AG04449 (cell line): ENCODE data around the gene RFX4.

Experiments
- CTCF ChIA-PET: fragments of 350-600 bp; formaldehyde crosslinking; extraction: SDS; loops from one replicate; lab custom pipeline; 2021; ENCODE audit warnings: antibody characterized with exemption; lab: Yijun Ruan, JAX
- POLR2A ChIA-PET: fragments of 400-600, 350-600 bp; formaldehyde crosslinking; extraction: SDS; loops from one replicate; lab custom pipeline; 2020; ENCODE audit warnings: antibody characterized with exemption, inconsistent platforms; lab: Yijun Ruan, JAX
- DNase-seq: peaks from one replicate; pipeline ENCODE4 v3.0.0-alpha.2; 2010; ENCODE audit warnings: low read depth, low spot score
- H3K4me3 ChIP-seq: 2 replicates; pipeline ENCODE4 v1.5.1; 2011; ENCODE audit warnings: low read depth, mild to moderate bottlenecking, control low read depth, low read length
- CTCF ChIP-seq: IDR thresholded peaks from one replicate; pipeline ENCODE4 v1.5.1; 2011; ENCODE audit warnings: mild to moderate bottlenecking, moderate library complexity, low read length, control low read depth, inconsistent platforms; ENCODE audit not compliant: insufficient read depth; ENCODE audit errors: missing control alignments

The RFX4 gene

GRCh38 chr12:106774808-106775524 is 192.2 kb downstream of the RFX4 start:
- H3K4me3 ChIP-seq, result peak overlapping the region; percentile 92
- ChIA-PET CTCF (interaction anchor here (1.6 kb wide), 1 partner anchor 67 kb away, joined by 10 read pairs; no protein-coding TSS in a partner anchor), POLR2A (interaction anchor here (0.6 kb wide), 2 partner anchors 26 to 417 kb away, joined by 3 to 4 read pairs; no protein-coding TSS in a partner anchor)
- TF ChIP-seq CTCF, result no peak
- no peak for DNase-seq

DNA sequence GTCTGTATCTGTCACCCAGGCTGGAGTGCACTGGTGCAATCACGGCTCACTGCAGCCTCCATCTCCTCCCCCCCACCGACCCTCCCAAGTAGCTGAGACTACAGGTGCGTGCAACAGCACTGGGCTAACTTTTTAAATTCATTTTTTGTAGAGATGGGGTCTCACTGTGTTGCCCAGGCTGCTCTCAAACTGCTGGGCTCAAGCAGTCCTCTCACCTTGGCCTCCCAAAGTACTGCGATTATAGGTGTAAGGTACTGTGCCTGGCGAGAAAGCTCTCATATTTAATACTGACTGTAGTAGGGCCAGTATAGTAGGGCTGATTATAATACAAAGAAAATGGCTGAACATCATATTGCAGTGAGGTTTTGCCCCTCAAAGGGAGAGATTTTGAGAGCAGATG is 194.1 kb downstream of the RFX4 start:
- no peak for TF ChIP-seq CTCF
- ChIA-PET CTCF (interaction anchor here (1.1 to 2.2 kb wide), 4 partner anchors 13 to 143 kb away, joined by 3 to 7 read pairs (median 5); no protein-coding TSS in a partner anchor), POLR2A (no interaction called here)
- no peak overlapping the region for H3K4me3 ChIP-seq
- DNase-seq, result no peak

DNA sequence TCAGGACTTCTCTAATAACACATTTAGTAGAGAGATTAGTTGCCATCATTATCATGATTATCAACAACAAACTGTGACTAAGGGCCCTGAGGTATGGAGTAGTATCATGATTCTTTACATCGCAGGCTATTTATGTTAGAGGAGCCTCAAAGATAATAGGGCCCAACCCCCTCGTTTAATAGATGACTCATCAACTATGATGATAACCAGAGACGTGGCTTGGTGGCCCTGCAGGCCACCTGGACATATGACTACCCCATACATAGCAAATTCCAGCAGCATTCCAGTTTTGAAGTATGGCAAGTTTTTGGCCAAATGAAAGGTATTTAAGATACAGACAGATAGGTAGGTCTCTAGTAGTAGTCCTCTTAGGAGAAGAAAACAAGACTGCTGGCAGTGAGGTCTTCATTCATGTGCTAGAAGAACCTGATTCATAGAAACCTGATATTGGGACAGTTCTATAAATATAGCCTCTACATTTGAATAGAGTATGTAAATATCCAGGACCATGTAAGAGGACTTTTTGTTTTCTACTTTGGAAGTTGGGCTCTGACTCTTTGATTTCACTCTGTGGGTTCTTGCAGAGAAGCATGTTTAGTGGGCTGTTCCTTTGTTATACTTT is 197.3 kb downstream of the RFX4 start:
- no peak for DNase-seq
- TF ChIP-seq CTCF, result no peak
- ChIA-PET POLR2A (interaction anchor here (0.7 kb wide), 1 partner anchor 16 kb away, joined by 4 read pairs; no protein-coding TSS in a partner anchor), CTCF (no interaction called here)
- no peak overlapping the region for H3K4me3 ChIP-seq

DNA sequence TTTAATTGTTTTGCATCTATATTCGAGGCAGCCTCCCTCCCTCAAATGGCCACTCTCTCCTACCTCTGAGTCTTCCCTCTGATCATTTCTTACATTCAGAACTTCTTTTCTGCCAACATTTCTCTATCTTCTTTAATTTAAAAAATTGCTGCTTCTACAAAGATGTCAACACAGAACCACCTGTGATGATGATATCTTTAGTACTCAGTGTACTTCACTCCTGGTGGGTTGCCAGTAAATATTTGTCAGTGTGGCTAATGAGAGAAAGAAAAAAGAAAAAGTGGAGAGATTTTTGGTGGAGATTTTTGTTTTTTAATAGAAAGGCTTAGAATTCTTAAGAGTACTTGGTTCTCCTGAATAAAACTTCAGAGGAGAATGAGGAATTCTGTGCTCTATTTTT is 199.8 kb downstream of the RFX4 start:
- TF ChIP-seq CTCF, result no peak
- CTCF ChIA-PET, result no interaction called here
- H3K4me3 ChIP-seq, result no peak overlapping the region
- POLR2A ChIA-PET, result no interaction called here
- DNase-seq, result no peak

GRCh38 chr12:106783515-106783914 is 200.7 kb downstream of the RFX4 start:
- ChIA-PET POLR2A (no interaction called here), CTCF (no interaction called here)
- DNase-seq, result no peak
- no peak for TF ChIP-seq CTCF
- no peak overlapping the region for H3K4me3 ChIP-seq

GRCh38 chr12:106790020-106790419 is 207.2 kb downstream of the RFX4 start:
- DNase-seq, result no peak
- ChIA-PET CTCF (interaction anchor here (0.6 to 1.6 kb wide), 5 partner anchors 10 to 128 kb away, joined by 3 to 6 read pairs (median 3); no protein-coding TSS in a partner anchor), POLR2A (no interaction called here)
- TF ChIP-seq CTCF, result no peak
- no peak overlapping the region for H3K4me3 ChIP-seq
